Fibroblast of the aortic adventitia (primary cell): ENCODE data around the gene ADGRA3. TPM values are rescaled to one million over a fixed set of nuclear protein-coding genes. Genes with fewer than 3 reads are reported as not detected.

Experiments used
- DNase-seq: peaks from one replicate; pipeline ENCODE4 v3.0.0-alpha.2; 2010; ENCODE audit warnings: low read depth
- H3K4me3 ChIP-seq: 2 replicates; pipeline ENCODE4 v1.5.1; 2011; ENCODE audit warnings: low read depth, mild to moderate bottlenecking, control low read depth, low read length, moderate library complexity
- CTCF ChIP-seq: IDR thresholded peaks from 2 replicates; pipeline ENCODE4 v1.5.1; 2011; ENCODE audit warnings: mild to moderate bottlenecking, low read length, control low read depth, inconsistent platforms; ENCODE audit not compliant: insufficient read depth
- total RNA-seq: library from RNA; depleted of rRNA; stranded (reverse); fragments of >200 nt; gene quantifications from 2 replicates; pipeline ENCODE4 v1.2.3, GENCODE V29; 2012; ENCODE audit warnings: low replicate concordance

ADGRA3 gene
- total RNA-seq, 1 donor: 31.9 TPM

- no peak overlapping the region for H3K4me3 ChIP-seq
- DNase-seq: peak; percentile 69
- TF ChIP-seq CTCF: no peak
These were observed 14.8 kb downstream of the ADGRA3 start for GRCh38 chr4:22500831-22501714.

GRCh38 chr4:22500128-22500611 is 15.7 kb downstream of the ADGRA3 start:
- H3K4me3 ChIP-seq: no peak overlapping the region
- DNase-seq: no peak
- no peak for TF ChIP-seq CTCF

GRCh38 chr4:22498866-22499265 is 17.0 kb downstream of the ADGRA3 start:
- DNase-seq: no peak
- H3K4me3 ChIP-seq: no peak overlapping the region
- no peak for TF ChIP-seq CTCF

- TF ChIP-seq CTCF: no peak
- H3K4me3 ChIP-seq: no peak overlapping the region
- DNase-seq: no peak
These were observed 19.6 kb downstream of the ADGRA3 start for GRCh38 chr4:22496165-22496813.

- no peak overlapping the region for H3K4me3 ChIP-seq
- TF ChIP-seq CTCF: no peak
- no peak for DNase-seq
These were observed 22.3 kb downstream of the ADGRA3 start for GRCh38 chr4:22493523-22493922.

- DNase-seq: no peak
- no peak for TF ChIP-seq CTCF
These were observed 22.9 kb downstream of the ADGRA3 start for GRCh38 chr4:22492987-22493386.

More at GRCh38 chr4:22492987-22493386, 22.9 kb downstream of the ADGRA3 start:
- no peak overlapping the region for H3K4me3 ChIP-seq
